CD4-positive, alpha-beta T cell treated with Interleukin-15 for 4 hours (primary cell): ENCODE results near the gene LCE2C.
"Not testable (repeated sequence)": the region's sequence is repeated elsewhere in the genome, so short reads cannot be mapped to it uniquely, and the experiment has no call there.

Source experiments
- DNase-seq: peaks from one replicate; pipeline ENCODE4 v3.0.0-alpha.2; 2020; ENCODE audit warnings: low spot score

The LCE2C gene, protein sequence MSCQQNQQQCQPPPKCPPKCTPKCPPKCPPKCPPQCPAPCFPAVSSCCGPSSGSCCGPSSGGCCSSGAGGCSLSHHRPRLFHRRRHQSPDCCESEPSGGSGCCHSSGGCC

DNA sequence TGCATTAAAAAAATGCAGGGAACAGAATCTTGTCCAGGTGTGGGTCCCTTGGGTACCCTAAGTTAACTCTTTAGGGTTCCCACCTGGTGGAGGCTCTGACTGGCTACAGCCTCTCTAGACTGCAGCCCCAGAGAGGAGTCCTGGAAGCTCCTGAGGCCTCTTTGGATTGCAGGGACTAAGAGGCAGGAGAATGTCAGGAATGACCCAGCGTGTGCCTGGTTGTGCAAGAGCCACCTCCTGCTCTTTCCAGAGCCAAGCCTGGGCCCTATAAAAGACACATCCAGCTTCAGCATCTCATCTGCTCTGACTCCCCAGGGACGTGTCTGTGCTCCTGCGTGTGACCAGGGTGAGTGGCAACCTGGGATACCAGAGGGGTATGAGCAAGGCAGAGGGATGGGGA is at the start of gene LCE2C:
Gene LCE2C (plus strand): TSS at position 297 of the 400 bp plus-strand sequence. CDS start 737 bp downstream, outside the sequence.
- not testable (repeated sequence) for DNase-seq

DNA sequence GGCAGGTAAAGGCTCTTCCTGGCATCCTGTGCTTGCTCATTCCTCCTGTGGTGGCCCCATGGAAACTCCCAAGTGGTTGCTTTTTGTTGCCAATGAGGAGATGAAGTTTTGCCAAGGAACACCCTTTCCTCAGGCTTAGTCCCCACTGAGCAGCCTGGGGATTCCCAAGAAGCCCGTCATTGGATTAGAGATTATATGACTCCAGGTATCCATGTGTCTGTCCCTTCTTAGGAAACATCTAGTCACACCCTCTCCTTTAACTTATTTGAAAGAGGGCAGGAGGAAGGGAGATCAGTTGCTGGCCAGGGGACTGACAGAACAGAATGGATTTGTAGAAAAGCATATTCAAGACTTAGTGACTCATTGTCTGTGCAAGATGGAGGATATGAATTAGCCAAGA is 48.3 kb upstream of the LCE2C start:
- DNase-seq, result no peak

- no peak for DNase-seq
Observed at GRCh38 chr1:152630596-152630995, 44.5 kb upstream of the LCE2C start.

GRCh38 chr1:152640351-152640750 is 34.7 kb upstream of the LCE2C start:
- DNase-seq, result no peak

- no peak for DNase-seq
Observed at GRCh38 chr1:152643945-152644344, 31.1 kb upstream of the LCE2C start.

GRCh38 chr1:152645146-152645545 is 29.9 kb upstream of the LCE2C start:
- no peak for DNase-seq

- DNase-seq, result no peak
Observed at GRCh38 chr1:152646656-152647055, 28.4 kb upstream of the LCE2C start.

DNA sequence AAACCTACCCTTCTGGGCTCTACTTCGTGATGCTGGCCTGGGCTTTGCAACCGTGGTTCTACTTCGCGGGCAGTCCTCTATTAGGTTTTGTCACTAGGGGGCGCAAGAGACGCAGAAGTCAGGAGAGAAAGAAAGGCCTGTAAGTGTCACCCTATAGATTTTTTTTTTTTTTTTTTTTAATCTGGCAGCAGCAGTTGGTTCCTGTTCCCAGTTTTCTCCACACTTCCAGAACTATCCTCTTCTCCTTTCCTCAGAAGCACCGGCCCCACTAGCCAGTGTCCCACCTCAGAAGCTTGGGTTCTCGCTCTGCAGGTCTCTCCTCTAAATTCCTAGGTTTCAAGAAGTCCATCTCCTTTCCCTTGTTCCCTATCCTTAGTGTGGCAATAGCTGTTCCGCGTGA is 21.0 kb upstream of the LCE2C start:
- peak; percentile 44 for DNase-seq

GRCh38 chr1:152656459-152656858 is 18.6 kb upstream of the LCE2C start:
- DNase-seq, result no peak

DNA sequence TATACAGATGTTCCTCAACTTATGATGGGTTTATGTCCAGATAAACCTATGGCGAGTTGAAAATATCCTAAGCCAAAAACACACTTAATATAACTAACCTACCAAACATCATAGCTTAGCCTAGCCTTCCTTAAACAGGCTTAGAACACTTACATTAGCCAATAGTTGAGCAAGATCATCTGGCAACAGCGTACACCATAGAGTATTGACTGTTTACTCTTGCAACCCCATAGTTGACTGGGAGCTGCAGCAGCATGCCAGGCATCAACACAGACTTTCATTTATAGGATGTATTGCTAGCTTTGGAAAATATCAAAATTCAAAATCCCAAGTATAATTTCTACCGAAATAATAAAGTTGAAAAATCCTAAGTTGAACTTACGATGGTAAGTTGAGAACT is 17.4 kb upstream of the LCE2C start:
- DNase-seq, result no peak

GRCh38 chr1:152658649-152659048 is 16.4 kb upstream of the LCE2C start:
- no peak for DNase-seq

DNA sequence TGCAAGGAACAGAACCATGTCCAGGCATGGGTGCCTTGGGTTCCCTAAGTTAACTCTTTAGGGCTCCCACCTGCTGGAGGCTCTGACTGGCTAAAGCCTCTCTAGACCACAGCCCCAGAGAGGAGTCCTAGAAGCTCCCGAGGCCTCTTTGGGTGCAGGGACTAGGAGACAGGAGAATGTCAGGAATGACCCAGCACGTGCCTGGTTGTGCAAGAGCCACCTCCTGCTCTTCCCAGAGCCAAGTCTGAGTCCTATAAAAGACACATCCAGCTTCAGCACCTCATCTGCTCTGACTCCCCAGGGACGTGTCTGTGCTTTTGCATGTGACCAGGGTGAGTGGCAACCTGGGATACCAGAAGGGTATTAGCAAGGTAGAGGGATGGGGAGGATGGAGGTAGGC is 12.0 kb upstream of the LCE2C start, which contains the start of gene LCE2D:
Gene LCE2D (plus strand): TSS at position 283 of the 400 bp plus-strand sequence. CDS start 726 bp downstream, outside the sequence.
- DNase-seq, result no peak

DNA sequence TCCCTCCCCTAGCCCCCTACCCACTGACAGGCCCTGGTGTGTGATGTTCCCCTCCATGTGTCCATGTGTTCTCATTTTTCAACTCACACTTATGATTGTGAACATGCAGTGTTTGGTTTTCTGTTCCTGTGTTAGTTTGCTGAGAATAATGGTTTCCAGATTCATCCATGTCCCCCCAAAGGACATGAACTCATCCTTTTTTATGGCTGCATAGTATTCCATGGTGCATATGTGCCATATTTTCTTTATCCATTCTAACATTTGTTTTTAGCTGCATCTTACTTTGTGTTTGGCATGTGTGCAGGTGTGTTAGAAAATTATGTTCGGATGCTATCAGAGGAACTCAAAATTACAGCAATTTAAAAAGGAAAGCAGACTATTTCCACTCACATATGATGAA is 8.9 kb upstream of the LCE2C start:
- not testable (repeated sequence) for DNase-seq

GRCh38 chr1:152667648-152668047 is 7.4 kb upstream of the LCE2C start:
- DNase-seq, result no peak

DNA sequence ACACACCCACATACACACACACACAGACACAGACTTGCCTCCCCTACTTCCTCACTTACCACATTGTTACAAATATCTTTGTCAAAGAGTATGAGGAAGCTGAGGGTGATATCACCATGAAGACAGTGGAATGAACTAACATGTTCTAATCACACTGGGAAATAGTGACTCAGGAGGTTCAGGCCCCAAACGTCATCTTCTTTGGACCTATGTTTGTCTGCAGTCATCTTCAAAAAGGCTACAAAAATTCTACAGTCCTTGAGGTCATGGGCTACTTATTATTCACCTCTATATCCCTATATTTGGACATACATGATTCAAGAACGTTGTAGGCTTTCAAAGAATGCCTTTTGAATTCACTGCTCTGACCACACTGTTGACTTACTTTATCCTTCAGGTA is 2.1 kb upstream of the LCE2C start:
- DNase-seq, result no peak

DNA sequence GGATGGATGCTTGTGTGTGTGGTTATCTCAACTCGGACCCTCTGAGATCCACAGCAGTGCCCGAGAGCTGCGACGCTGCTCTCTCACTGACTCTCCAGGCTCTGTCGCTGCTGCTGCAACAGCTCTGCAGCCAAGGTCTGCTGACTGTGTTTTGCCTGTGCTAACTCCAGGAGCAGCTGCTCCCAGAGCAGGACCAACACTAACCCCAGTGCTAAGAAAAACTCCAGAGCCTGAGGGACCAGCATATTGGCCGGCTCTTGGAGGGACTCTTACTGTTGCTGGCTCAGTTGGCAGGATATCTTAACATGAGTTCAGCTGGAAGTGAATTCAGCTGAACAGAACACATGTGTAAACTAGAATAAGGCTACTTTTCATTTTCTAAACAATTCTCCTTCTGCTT is 4.4 kb downstream of the LCE2C start:
- no peak for DNase-seq

- DNase-seq, result no peak
Observed at GRCh38 chr1:152681616-152682015, 6.5 kb downstream of the LCE2C start.

DNA sequence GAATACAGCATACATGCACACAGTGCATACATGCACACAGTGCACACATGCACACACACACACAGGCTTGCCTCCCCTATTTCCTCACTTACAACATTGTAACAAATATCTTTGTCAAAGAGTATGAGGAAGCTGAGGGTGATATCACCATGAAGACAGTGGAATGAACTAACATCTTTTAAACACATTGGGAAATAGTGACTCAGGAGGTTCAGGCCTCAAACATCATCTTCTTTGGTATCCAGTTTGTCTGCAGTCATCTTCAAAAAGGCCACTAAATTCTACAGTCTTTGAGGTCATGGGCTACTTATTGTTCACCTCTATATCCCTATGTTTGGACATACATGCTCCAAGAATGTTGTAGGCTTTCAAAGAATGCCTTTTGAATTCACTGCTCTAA is 8.8 kb downstream of the LCE2C start:
- no peak for DNase-seq

GRCh38 chr1:152685823-152686222 is 10.7 kb downstream of the LCE2C start, which contains the start of gene LCE2B:
Gene LCE2B, plus strand, starts transcription at chr1:152686123. Its CDS starts 721 bp downstream, at chr1:152686844.
- DNase-seq, result not testable (repeated sequence)

- no peak for DNase-seq
Observed at GRCh38 chr1:152697701-152698600, 22.9 kb downstream of the LCE2C start, which contains the start of gene LCE2A. Gene LCE2A, plus strand, starts transcription at chr1:152698345. Its CDS starts 557 bp downstream, at chr1:152698902.

DNA sequence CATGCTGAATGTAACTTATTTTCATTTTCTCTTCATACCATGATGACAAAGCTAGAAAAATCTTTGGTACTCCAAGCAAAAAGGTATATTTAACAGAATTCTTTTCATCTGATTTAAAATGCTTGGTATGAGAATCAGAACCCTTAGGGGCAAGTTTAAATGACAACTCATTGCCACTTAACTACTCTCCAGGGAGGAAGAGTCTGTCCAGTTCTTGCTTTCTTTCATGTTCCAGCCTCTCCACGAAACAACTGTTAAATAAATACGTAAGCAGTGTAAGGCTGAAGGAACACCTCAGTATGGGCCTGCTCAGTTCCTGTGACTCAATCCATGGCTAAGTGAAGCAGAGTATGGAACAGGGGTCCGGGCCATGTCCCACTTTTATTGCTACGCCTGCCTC is 24.7 kb downstream of the LCE2C start:
- DNase-seq, result no peak

GRCh38 chr1:152707860-152708259 is 32.8 kb downstream of the LCE2C start, which contains the start of gene LCE4A:
Gene LCE4A, plus strand, starts transcription at chr1:152708160. Its CDS starts 916 bp downstream, at chr1:152709076.
- no peak for DNase-seq

- DNase-seq, result no peak
Observed at GRCh38 chr1:152718238-152718637, 43.2 kb downstream of the LCE2C start.
